ENCODE data around the gene RNU5B-1.
A peak's percentile ranks its signal among the peaks of the same experiment; 100 is the strongest.

The RNU5B-1 gene

GRCh38 chr15:65329288-65329983 lies 25.0 kb downstream of the RNU5B-1 start:
- DNase-seq, result no peak

DNA sequence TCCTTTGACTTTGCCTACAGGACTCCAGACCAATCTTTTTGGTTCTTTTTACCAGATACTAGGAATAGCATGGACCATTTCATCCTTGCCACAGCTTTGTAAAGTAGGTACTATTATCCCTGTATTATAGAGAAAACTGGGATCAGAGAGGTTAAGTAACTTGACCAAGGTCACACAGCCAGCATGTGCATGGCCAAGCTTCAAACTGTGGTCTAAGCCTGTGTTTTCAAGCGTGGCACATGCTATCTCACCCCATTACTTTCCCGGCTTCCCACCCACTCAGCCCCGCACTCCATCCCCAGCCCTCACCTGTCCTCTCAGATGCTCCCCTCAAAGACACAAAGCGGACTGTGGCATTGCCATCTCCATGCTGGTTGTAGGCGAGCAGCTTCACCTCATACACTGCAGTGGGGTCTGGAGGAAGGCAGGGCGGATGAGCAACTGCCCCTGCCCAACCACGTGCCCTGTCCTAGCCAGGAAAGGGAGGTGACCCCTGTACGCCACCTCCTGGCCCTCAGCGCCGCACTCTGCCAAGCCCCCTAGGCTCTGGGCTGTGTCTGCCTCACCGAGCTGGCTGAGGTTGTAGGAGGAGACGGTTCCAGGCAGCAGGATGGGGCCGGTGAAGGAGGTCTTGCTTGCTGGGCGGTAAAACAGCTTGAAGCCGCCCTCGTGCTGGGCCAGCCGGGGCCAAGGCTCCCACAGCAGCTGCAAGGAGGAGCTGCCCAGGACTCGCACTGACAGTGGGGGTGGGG lies 25.7 kb downstream of the RNU5B-1 start:
- no peak for DNase-seq

DNA sequence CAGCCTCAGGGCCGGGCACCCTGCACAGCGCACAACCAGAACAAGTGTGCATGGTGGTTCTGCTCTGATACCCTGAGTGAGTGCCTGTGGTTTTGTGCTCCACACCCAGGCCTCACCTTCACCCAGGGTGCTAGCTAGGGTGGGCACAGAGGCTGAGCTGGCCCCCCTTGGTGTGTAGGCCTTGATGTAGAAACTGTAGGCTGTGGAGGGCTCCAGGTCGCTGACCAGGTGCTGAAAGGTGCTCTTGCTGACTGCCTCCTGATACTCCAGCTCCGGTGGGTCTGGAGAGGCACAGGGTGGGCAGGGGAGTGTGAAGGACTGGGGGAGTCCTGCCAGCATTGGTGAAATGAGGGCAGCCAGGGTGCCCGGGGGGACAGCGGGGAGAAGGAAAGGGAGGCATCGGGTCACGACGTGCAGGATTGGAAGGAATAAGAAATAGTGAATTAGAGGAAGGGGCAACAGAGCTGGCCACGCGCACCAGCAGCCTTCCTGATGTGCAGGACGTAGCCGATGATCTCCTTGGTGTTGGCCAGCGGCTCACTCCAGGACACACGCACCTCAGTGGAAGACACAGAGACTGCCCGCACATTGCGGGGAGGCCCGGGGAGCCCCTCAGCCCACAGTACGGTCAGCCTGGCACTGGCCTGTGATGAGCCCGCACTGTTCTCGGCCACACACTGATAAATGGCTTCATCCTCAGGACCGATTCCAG lies 26.6 kb downstream of the RNU5B-1 start:
- no peak for DNase-seq

DNA sequence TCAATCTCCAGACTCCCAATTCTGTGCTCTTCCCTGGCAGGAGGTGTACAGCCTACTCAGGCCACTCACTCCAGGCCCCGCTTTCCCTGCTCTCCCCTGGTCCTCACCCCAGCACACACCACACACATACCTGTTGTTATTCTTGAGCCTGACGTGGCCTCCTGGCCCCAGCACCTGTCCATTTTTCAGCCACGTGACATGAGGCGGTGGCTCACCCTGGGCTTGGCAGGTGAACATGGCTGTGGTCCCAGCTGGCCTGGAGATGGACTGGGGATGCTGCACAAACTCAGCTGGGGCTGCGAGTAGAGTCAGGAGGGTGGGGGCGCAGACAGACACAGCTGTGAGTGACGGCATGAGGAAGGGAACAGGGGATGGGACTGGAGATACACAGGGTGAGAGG lies 27.3 kb downstream of the RNU5B-1 start:
- no peak for DNase-seq

- no peak for DNase-seq
Observed at GRCh38 chr15:65332391-65333147, 28.1 kb downstream of the RNU5B-1 start.

- DNase-seq, result peak; percentile 63
Observed at GRCh38 chr15:65333148-65333820, 28.8 kb downstream of the RNU5B-1 start.

GRCh38 chr15:65333856-65334255 lies 29.4 kb downstream of the RNU5B-1 start:
- DNase-seq, result peak; percentile 98

GRCh38 chr15:65334586-65335231 lies 30.2 kb downstream of the RNU5B-1 start:
- DNase-seq, result no peak

DNA sequence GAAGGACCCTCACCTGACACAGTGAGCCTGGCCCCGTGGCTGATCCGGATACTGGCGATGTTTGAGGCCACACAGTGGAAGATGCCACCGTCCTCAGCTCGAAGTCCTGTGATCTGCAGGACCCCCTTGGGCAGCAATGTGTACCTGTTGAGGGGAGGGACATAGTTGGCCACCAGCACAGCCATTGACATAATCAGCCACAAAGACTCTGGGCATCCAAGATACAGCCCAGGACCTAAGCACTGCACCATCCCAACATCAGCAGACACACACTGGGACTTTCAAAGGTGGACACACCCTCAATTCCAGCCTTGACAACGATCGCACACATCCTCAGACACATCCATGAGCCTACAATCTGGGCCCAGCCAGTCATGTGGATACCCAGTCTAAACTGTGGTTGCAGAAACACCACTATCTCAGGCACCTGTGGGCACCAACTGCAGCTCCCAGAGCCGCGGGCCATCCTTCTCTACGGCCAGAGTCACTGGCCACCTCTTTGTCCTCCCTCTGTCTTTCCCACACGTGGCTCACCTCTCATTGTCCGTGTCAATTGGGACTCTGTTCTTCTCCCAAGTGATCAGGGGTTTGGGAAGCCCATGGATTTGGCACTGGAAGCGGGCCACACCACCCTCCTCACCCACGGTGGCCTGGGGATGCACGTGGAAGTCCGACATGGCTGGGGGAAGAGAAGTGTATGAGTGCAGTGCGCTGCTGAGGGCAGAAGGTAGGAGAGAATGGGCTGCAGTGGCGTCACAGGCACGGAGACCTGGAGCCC lies 31.0 kb downstream of the RNU5B-1 start:
- no peak for DNase-seq

DNA sequence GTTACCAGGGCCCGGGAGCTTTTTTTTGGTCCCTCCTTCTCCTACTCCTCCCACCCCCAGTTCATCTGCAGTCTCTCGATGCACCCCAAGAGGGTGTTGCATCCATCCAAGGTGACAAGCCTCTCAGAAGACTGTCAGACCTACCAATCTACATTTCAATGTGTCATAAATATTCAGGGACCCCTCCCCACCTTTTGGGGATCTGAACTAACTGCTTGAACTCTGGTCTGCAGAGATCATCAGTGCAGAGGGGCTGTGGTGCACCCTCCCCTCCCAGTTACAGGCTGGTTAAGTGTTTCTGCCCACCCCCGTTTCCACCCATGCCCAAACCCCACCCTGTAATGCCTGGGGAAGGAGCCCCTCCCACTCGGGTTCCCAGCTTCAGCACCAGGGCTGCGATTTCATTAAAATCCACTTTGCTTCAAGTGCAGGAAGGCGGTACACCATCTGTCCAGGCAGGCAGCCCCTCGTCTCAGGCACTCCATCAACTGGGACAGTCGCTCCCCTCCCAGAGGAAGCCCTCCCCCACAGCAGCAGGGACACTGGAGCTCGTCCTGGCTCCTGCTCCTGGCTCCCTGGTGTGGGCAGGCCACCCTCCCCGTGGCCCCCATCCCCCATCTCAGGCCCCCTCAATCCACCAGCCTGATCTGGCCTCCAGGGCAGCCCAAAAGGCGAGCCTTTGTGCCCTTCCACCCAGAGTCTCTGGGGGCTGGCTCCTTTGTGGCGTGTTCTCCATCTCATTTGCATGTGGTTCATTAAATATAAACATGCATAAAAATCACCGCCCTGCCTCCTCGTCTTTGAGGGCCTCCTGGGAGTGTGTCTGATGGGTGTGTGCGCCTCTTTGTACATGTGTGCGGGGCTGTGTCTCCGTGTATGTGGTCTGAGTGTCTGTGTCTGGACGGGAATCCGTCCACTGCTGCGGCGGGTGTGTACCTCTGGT lies 32.3 kb downstream of the RNU5B-1 start:
- DNase-seq, result peak; percentile 94

- DNase-seq, result peak; percentile 94
Observed at GRCh38 chr15:65337436-65338070, 33.1 kb downstream of the RNU5B-1 start.

- DNase-seq, result no peak
Observed at GRCh38 chr15:65338366-65338765, 33.9 kb downstream of the RNU5B-1 start.

DNA sequence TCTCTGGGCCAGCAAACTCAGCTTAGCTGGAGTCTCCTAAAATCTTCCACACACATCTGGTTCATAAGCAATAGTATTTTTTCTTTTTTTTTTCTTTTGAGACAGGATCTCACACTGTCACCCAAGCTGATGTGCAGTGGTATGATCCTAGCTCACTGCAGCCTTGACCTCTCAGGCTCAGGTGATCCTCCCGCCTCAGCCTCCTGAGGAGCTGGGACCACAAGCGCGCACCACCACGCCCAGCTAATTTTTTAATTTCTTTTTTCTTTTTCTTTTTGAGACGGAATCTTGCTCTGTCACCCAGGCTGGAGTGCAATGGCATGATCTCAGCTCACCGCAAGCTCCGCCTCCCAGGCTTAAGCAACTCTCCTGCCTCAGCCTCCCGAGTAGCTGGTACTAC lies 34.3 kb downstream of the RNU5B-1 start:
- DNase-seq, result no peak

DNA sequence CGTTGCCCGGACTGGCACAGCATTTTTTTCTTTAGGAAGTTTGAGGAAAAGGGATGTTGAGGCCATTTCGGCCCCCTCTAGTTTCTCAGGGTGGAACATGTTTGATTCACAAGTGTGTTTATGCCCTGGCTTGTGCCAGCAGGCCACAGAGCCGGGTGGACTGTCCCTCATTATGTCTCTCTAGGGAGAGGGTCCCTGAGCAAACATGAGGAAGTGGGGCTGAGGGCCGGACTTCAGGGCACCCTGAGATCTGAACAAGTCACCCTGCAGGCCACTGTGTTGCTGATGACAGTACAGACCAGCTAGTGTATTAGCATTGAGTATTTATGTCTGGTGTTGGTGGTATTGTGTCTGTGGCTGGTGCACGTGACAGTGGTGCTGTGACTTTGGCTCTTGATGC lies 34.9 kb downstream of the RNU5B-1 start:
- no peak for DNase-seq

- DNase-seq, result no peak
Observed at GRCh38 chr15:65339920-65340319, 35.4 kb downstream of the RNU5B-1 start.

DNA sequence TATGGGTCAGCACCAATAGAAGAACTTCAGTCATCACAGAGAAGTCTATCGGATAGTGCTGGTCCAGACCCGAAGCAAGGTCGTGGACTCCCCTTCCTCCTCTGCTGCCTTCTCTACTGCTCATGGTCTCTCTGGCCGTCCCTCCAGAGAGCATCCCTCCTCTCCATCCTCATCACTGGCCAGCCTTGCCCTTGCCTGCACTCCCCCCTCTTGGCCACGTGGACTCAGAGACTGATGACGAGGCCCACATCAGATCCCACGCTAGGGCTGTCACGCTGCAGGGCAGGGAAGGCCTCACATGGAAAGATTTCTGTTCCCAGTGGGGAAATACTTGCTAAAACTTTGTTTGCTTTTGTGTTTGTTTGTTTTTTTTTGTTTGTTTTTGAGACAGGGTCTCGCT lies 38.0 kb downstream of the RNU5B-1 start:
- DNase-seq, result no peak

GRCh38 chr15:65343374-65343981 lies 39.0 kb downstream of the RNU5B-1 start:
- no peak for DNase-seq

DNA sequence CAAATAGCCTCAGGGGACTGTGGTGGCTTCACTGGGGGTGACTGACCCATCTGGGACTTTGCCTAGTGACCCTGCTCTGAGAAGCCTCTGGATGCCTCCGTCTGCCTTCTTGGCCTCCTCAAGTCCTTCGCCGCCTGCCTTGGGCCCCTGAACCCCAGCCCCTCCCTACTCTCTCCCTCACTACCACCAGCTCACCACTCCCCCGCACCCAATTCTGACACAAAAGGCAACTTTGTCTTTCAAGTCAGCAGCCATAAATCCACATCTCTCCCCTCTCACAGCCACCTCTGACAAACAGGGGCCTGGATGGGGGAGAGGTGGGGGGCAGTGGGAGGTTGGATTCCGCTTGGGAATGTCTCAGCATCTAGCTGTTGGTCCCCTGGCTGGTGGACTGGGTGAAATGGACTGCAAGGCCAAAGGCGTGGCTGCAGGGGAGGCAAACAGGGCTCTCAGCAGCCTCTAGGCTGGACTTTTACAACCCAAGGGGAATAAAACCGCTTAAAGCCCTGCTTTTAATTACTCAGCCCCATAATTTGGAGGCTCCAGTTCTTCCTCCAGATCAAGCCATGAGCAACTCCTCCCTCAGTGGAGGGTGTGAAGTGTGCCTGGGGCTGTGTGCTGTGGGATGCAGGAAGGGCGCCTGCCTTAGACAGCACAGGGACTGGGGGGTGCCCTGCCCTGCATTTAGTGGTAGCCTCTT lies 39.9 kb downstream of the RNU5B-1 start:
- DNase-seq, result no peak

DNA sequence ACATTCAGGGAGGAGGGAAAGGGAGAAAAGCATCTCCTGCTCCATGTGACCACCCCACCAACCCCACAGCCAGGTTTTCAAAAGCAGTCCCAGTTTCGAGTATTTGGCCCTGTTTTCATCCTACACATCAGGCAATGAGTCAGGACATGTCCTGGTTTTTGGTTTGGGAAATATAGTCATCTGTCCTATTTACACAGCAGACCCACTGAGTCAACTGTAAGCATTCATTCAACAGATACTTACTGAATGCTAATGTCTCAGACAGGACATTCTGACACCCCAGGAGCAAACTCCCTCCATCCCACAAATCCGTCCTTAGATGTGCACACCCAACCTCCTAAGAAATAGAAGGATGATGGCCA lies 40.4 kb downstream of the RNU5B-1 start:
- no peak for DNase-seq
